T-cell (primary cell): ENCODE measurements around the gene HERC3. TPM values are rescaled to one million over a fixed set of nuclear protein-coding genes. Genes with fewer than 3 reads are reported as not detected.
A peak's percentile ranks its signal among the peaks of the same experiment; 100 is the strongest.

ENCODE experiments used
- ATAC-seq, 4 experiments: fragments of 200-7000 bp in 3 of 4; fragments of 150-1000 bp in 1 of 4; cut with Tn5 transposase; replicated peaks in 1 of 4; 1 replicate in 3 of 4; 2 replicates in 1 of 4; pipeline ENCODE4 v1.10.0; 2021; ENCODE audit warnings: moderate library complexity in 3 of 4, mild to moderate bottlenecking in 2 of 4, moderate number of reproducible peaks in 1 of 4
- CTCF ChIA-PET, 2 donors: fragments of 300-600 bp; sonication (Branson Sonifier 250); formaldehyde crosslinking; loops; one replicate each; lab custom pipeline; 2022; ENCODE audit warnings: antibody characterized with exemption in 2 of 2; lab: Charles Lee
- POLR2A ChIA-PET, 2 donors: fragments of 300-600 bp; sonication (Branson Sonifier 250); formaldehyde crosslinking; loops; one replicate each; lab custom pipeline; 2022; ENCODE audit warnings: antibody characterized with exemption in 2 of 2; lab: Charles Lee
- DNase-seq, 35 experiments: peaks; one replicate each; pipeline versions ENCODE4 v3.0.0 to v3.0.0-alpha.2; 2013 to 2023
- H3K27ac ChIP-seq: one replicate; pipeline ENCODE4 v1.5.1; 2013; ENCODE audit warnings: low read length
- H3K27me3 ChIP-seq, 2 experiments: replicated peaks in 1 of 2; 1 replicate in 1 of 2; 2 replicates in 1 of 2; pipeline versions ENCODE4 v1.6.1 to v1.7.0; 2013; ENCODE audit warnings: low read length in 1 of 2, mixed read lengths in 1 of 2; ENCODE audit not compliant: control insufficient read depth in 2 of 2, insufficient read depth in 2 of 2; ENCODE audit errors: extremely low read depth in 1 of 2
- H3K36me3 ChIP-seq, 2 donors: 1 replicate in 1 of 2; 2 replicates in 1 of 2; pipeline versions ENCODE4 v1.6.1 to v1.7.0; 2013; ENCODE audit warnings: low read length in 1 of 2; ENCODE audit not compliant: control insufficient read depth in 2 of 2, insufficient read depth in 1 of 2; ENCODE audit errors: extremely low read depth in 1 of 2
- H3K4me1 ChIP-seq, 2 experiments: 1 replicate in 1 of 2; 2 replicates in 1 of 2; pipeline versions ENCODE4 v1.6.1 to v1.7.0; 2013; ENCODE audit warnings: low read length in 2 of 2, mixed read lengths in 1 of 2; ENCODE audit not compliant: insufficient read depth in 2 of 2, control insufficient read depth in 1 of 2; ENCODE audit errors: extremely low read depth in 1 of 2
- H3K4me3 ChIP-seq, 2 donors: 1 replicate in 1 of 2; 2 replicates in 1 of 2; pipeline versions ENCODE4 v1.5.1 to v1.7.0; 2013; ENCODE audit warnings: mild to moderate bottlenecking in 2 of 2, low read length in 1 of 2, moderate library complexity in 1 of 2; ENCODE audit not compliant: control insufficient read depth in 1 of 2; ENCODE audit errors: extremely low read depth in 1 of 2
- H3K9me3 ChIP-seq: 2 replicates; pipeline ENCODE4 v1.7.0; 2013
- H3K27ac Mint-ChIP-seq, 2 donors: one replicate each; pipeline ENCODE4 v1.8.0; 2020 to 2021; ENCODE audit warnings: mild to moderate bottlenecking in 2 of 2, mixed read lengths in 2 of 2
- H3K27me3 Mint-ChIP-seq, 2 donors: one replicate each; pipeline ENCODE4 v1.8.0; 2021 to 2022; ENCODE audit warnings: mixed read lengths in 2 of 2
- H3K36me3 Mint-ChIP-seq: one replicate; pipeline ENCODE4 v1.8.0; 2021; ENCODE audit warnings: mixed read lengths
- H3K4me1 Mint-ChIP-seq, 3 donors: one replicate each; pipeline ENCODE4 v1.8.0; 2020 to 2022; ENCODE audit warnings: mixed read lengths in 3 of 3, mild to moderate bottlenecking in 1 of 3
- H3K4me3 Mint-ChIP-seq, 3 donors: one replicate each; pipeline ENCODE4 v1.8.0; 2020 to 2022; ENCODE audit warnings: mild to moderate bottlenecking in 3 of 3, mixed read lengths in 3 of 3, moderate library complexity in 3 of 3
- H3K9me3 Mint-ChIP-seq, 3 donors: one replicate each; pipeline ENCODE4 v1.8.0; 2020 to 2022; ENCODE audit warnings: mixed read lengths in 3 of 3
- WGBS: methylation state at CpG from one replicate; pipeline ENCODE4 v1.1.5; 2013; ENCODE audit warnings: missing lambda C conversion rate; ENCODE audit not compliant: insufficient coverage; 5-methylcytosine and 5-hydroxymethylcytosine counted together
- total RNA-seq, 35 experiments: library from RNA in 6 of 35; stranded (reverse) in 6 of 35; fragments of 120-200 nt in 1 of 35; gene quantifications; one replicate each; pipeline versions ENCODE4 v1.2.1 to v1.2.4 and lab custom pipeline; 2013 to 2026

The HERC3 gene
- total RNA-seq, 5 donors from 2014 or later (not counting 1 experiment from before 2014, with no cell fraction given), result 68.4 to 91.5 (median 73.6) TPM

- H3K4me3 ChIP-seq, result no peak overlapping the region
- no peaks in the 10 kb centered on the region for H3K27me3 ChIP-seq
- no peaks in the 10 kb centered on the region for H3K4me1 Mint-ChIP-seq
- H3K9me3 ChIP-seq, result no peaks in the 10 kb centered on the region
- no peak overlapping the region for H3K27ac Mint-ChIP-seq
- POLR2A ChIA-PET, result interaction anchor here (0.6 to 1.4 kb wide), 3 partner anchors 8 to 29 kb away, joined by 3 read pairs; no protein-coding TSS in a partner anchor
- H3K27me3 Mint-ChIP-seq, result no peaks in the 10 kb centered on the region
- no peaks in the 10 kb centered on the region for H3K4me1 ChIP-seq
- CTCF ChIA-PET, result interaction anchor here in 1 of 2 donors (0.6 kb wide), 1 partner anchor 410 kb away, joined by 3 read pairs; no protein-coding TSS in a partner anchor
- DNase-seq, result no peak
- no peak overlapping the region for H3K4me3 Mint-ChIP-seq
- H3K9me3 Mint-ChIP-seq, result no peaks in the 10 kb centered on the region
- H3K36me3 Mint-ChIP-seq, result peaks cover 43% of the 10 kb centered on the region
- WGBS, result no CpG with 5 or more reads among the region's 2 CpGs
- H3K36me3 ChIP-seq, result peaks cover 9 to 65% of the 10 kb centered on the region in 2 donors
- no peak overlapping the region for H3K27ac ChIP-seq
- no peak for ATAC-seq
These were observed 133.7 kb downstream of the HERC3 start for GRCh38 chr4:88725986-88726385.

- H3K9me3 ChIP-seq, result no peaks in the 10 kb centered on the region
- Mint-ChIP-seq H3K4me1 (no peaks in the 10 kb centered on the region), H3K27ac (no peak overlapping the region), H3K27me3 (no peaks in the 10 kb centered on the region), H3K9me3 (no peaks in the 10 kb centered on the region), H3K4me3 (no peak overlapping the region), H3K36me3 (peaks cover 39% of the 10 kb centered on the region)
- H3K27me3 ChIP-seq, result no peaks in the 10 kb centered on the region
- CTCF ChIA-PET, result interaction anchor here in 1 of 2 donors (0.7 kb wide), 1 partner anchor 260 kb away, joined by 4 read pairs; no protein-coding TSS in a partner anchor
- peaks cover 9 to 45% of the 10 kb centered on the region in 2 donors for H3K36me3 ChIP-seq
- DNase-seq, result no peak
- no peak overlapping the region for H3K27ac ChIP-seq
- 94% methylated on average over 2 of the region's 6 CpGs for WGBS
- ATAC-seq, result no peak
- no peaks in the 10 kb centered on the region for H3K4me1 ChIP-seq
- POLR2A ChIA-PET, result no interaction called here
- no peak overlapping the region for H3K4me3 ChIP-seq
These were observed 135.9 kb downstream of the HERC3 start for GRCh38 chr4:88728146-88728545.

- Mint-ChIP-seq H3K36me3 (peaks cover 36% of the 10 kb centered on the region), H3K27ac (no peak overlapping the region), H3K27me3 (no peaks in the 10 kb centered on the region), H3K9me3 (no peaks in the 10 kb centered on the region), H3K4me1 (no peaks in the 10 kb centered on the region), H3K4me3 (no peak overlapping the region)
- no peaks in the 10 kb centered on the region for H3K9me3 ChIP-seq
- ChIA-PET CTCF (interaction anchor here in 1 of 2 donors (0.7 kb wide), 2 partner anchors 189 to 202 kb away, joined by 3 to 5 read pairs; no protein-coding TSS in a partner anchor), POLR2A (interaction anchor here in 1 of 2 donors (0.6 to 0.7 kb wide), 2 partner anchors 204 to 885 kb away, joined by 4 read pairs; no protein-coding TSS in a partner anchor)
- DNase-seq (no peak), ATAC-seq (no peak)
- H3K4me3 ChIP-seq, result no peak overlapping the region
- no peaks in the 10 kb centered on the region for H3K27me3 ChIP-seq
- no peaks in the 10 kb centered on the region for H3K4me1 ChIP-seq
- WGBS, result 100% methylated on average over 1 of the region's 6 CpGs
- H3K27ac ChIP-seq, result no peak overlapping the region
- peaks cover 3 to 34% of the 10 kb centered on the region in 2 donors for H3K36me3 ChIP-seq
These were observed 137.0 kb downstream of the HERC3 start for GRCh38 chr4:88729146-88729760.

GRCh38 chr4:88730811-88731210 lies 138.5 kb downstream of the HERC3 start:
- no CpG with 5 or more reads among the region's 5 CpGs for WGBS
- CTCF ChIA-PET, result no interaction called here
- Mint-ChIP-seq H3K4me3 (no peak overlapping the region), H3K27me3 (no peaks in the 10 kb centered on the region), H3K4me1 (no peaks in the 10 kb centered on the region), H3K36me3 (peaks cover 31% of the 10 kb centered on the region), H3K27ac (peak overlapping the region; percentile 43 to 58), H3K9me3 (no peaks in the 10 kb centered on the region)
- H3K4me1 ChIP-seq, result no peaks in the 10 kb centered on the region
- H3K4me3 ChIP-seq, result no peak overlapping the region
- POLR2A ChIA-PET, result no interaction called here
- DNase-seq, result no peak
- H3K9me3 ChIP-seq, result no peaks in the 10 kb centered on the region
- no peaks in the 10 kb centered on the region for H3K27me3 ChIP-seq
- H3K36me3 ChIP-seq, result peaks cover 3 to 27% of the 10 kb centered on the region in 2 donors
- ATAC-seq, result no peak
- no peak overlapping the region for H3K27ac ChIP-seq

GRCh38 chr4:88731381-88731780 lies 139.1 kb downstream of the HERC3 start:
- no peaks in the 10 kb centered on the region for H3K27me3 ChIP-seq
- H3K9me3 ChIP-seq, result no peaks in the 10 kb centered on the region
- H3K27ac ChIP-seq, result no peak overlapping the region
- no peaks in the 10 kb centered on the region for H3K4me1 ChIP-seq
- Mint-ChIP-seq H3K27ac (peak overlapping the region in 1 of 2 donors; percentile 55), H3K9me3 (no peaks in the 10 kb centered on the region), H3K4me1 (no peaks in the 10 kb centered on the region), H3K36me3 (peaks cover 31% of the 10 kb centered on the region), H3K4me3 (no peak overlapping the region), H3K27me3 (no peaks in the 10 kb centered on the region)
- ChIA-PET CTCF (no interaction called here), POLR2A (no interaction called here)
- DNase-seq (no peak), ATAC-seq (no peak)
- peaks cover 3 to 27% of the 10 kb centered on the region in 2 donors for H3K36me3 ChIP-seq
- 100% methylated on average over 2 of the region's 4 CpGs for WGBS
- no peak overlapping the region for H3K4me3 ChIP-seq

- POLR2A ChIA-PET, result no interaction called here
- Histone ChIP-seq H3K27ac (no peak overlapping the region), H3K36me3 (peaks cover 0 to 15% of the 10 kb centered on the region in 2 donors), H3K9me3 (no peaks in the 10 kb centered on the region), H3K27me3 (no peaks in the 10 kb centered on the region), H3K4me3 (no peak overlapping the region), H3K4me1 (peaks cover 0 to 2% of the 10 kb centered on the region in 2 experiments)
- ATAC-seq (no peak), DNase-seq (no peak)
- H3K27me3 Mint-ChIP-seq, result no peaks in the 10 kb centered on the region
- H3K9me3 Mint-ChIP-seq, result no peaks in the 10 kb centered on the region
- H3K4me3 Mint-ChIP-seq, result no peak overlapping the region
- H3K27ac Mint-ChIP-seq, result no peak overlapping the region
- CTCF ChIA-PET, result no interaction called here
- peaks cover 17% of the 10 kb centered on the region for H3K36me3 Mint-ChIP-seq
- peaks cover 11 to 13% (median 12%) of the 10 kb centered on the region in 3 donors for H3K4me1 Mint-ChIP-seq
- 100% methylated on average over 1 of the region's 5 CpGs for WGBS
These were observed 140.6 kb downstream of the HERC3 start for GRCh38 chr4:88732714-88733368.
